A673 (cell line): ENCODE measurements around the gene KATNIP.

Experiments used
- EZH2 ChIP-seq: fragments of 200-600 bp; sonication (generic); IDR thresholded peaks from 2 replicates; pipeline ENCODE4 v1.6.1; 2017; ENCODE audit warnings: borderline replicate concordance, low read depth, mild to moderate bottlenecking, mixed read lengths, antibody characterized with exemption, low read length; ENCODE audit not compliant: poor library complexity, severe bottlenecking
- TF ChIP-seq, protein P1 (sequence below): fragments of 300-800, 200-600 bp; sonication (generic); conservative IDR thresholded peaks from 2 replicates; pipeline ENCODE4 v1.5.1; 2017; ENCODE audit warnings: low read depth, mild to moderate bottlenecking, antibody characterized with exemption, low read length, moderate library complexity, mixed read lengths

GRCh38 chr16:27500801-27501200 lies 49.1 kb upstream of the KATNIP start:
- TF ChIP-seq, protein P1, sequence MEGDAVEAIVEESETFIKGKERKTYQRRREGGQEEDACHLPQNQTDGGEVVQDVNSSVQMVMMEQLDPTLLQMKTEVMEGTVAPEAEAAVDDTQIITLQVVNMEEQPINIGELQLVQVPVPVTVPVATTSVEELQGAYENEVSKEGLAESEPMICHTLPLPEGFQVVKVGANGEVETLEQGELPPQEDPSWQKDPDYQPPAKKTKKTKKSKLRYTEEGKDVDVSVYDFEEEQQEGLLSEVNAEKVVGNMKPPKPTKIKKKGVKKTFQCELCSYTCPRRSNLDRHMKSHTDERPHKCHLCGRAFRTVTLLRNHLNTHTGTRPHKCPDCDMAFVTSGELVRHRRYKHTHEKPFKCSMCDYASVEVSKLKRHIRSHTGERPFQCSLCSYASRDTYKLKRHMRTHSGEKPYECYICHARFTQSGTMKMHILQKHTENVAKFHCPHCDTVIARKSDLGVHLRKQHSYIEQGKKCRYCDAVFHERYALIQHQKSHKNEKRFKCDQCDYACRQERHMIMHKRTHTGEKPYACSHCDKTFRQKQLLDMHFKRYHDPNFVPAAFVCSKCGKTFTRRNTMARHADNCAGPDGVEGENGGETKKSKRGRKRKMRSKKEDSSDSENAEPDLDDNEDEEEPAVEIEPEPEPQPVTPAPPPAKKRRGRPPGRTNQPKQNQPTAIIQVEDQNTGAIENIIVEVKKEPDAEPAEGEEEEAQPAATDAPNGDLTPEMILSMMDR: no peak
- TF ChIP-seq EZH2: no peak
